ENCODE measurements around the gene BPIFB6. TPM values are rescaled to one million over a fixed set of nuclear protein-coding genes. Genes with fewer than 3 reads are reported as not detected.

BPIFB6 gene
- total RNA-seq, 1 experiment from 2014 or later = not detected

- intact Hi-C loops (cut with micrococcal nuclease; ENCODE audit: unreplicated experiment) = no loop called here
- Histone ChIP-seq H3K4me1 (ENCODE audit: insufficient read depth, low read length, poor library complexity, severe bottlenecking) (no peaks in the 10 kb centered on the region), H3K36me3 (ENCODE audit: insufficient read depth, low read length, poor library complexity, severe bottlenecking) (no peaks in the 10 kb centered on the region), H3K9me3 (ENCODE audit: low read depth, low read length, poor library complexity, severe bottlenecking) (no peaks in the 10 kb centered on the region), H3K4me3 (ENCODE audit: low read depth, low read length, poor library complexity, severe bottlenecking) (no peak overlapping the region), H3K27me3 (replicated peaks; ENCODE audit: insufficient read depth, low read depth, low read length, poor library complexity) (peaks cover 45% of the 10 kb centered on the region), H3K27ac (ENCODE audit: low read depth, low read length, poor library complexity, severe bottlenecking) (no peak overlapping the region)
- TF ChIP-seq EZH2 (IDR thresholded peaks at IDR 0.05; ENCODE audit: borderline replicate concordance, low read depth, low read length, poor library complexity, severe bottlenecking) = no peak
- TF ChIP-seq CTCF (conservative IDR thresholded peaks at IDR 0.05; ENCODE audit: low read depth, low read length) = no peak
- ChIA-PET CTCF (no interaction called here), POLR2A (ENCODE audit: low non-redundant PET) (no interaction called here)
- no peak for DNase-seq (ENCODE audit: low spot score)
- no TSS peak for BruUV-seq (replicated peaks)
Observed at GRCh38 chr20:33010674-33011449, 20.6 kb upstream of the BPIFB6 start.

- intact Hi-C loops (cut with micrococcal nuclease; ENCODE audit: unreplicated experiment) = no loop called here
- POLR2A ChIA-PET (ENCODE audit: low non-redundant PET) = no interaction called here
- Histone ChIP-seq H3K4me3 (ENCODE audit: low read depth, low read length, poor library complexity, severe bottlenecking) (no peak overlapping the region), H3K27me3 (replicated peaks; ENCODE audit: insufficient read depth, low read depth, low read length, poor library complexity) (peaks cover 60% of the 10 kb centered on the region), H3K36me3 (ENCODE audit: insufficient read depth, low read length, poor library complexity, severe bottlenecking) (no peaks in the 10 kb centered on the region), H3K9me3 (ENCODE audit: low read depth, low read length, poor library complexity, severe bottlenecking) (no peaks in the 10 kb centered on the region), H3K4me1 (ENCODE audit: insufficient read depth, low read length, poor library complexity, severe bottlenecking) (no peaks in the 10 kb centered on the region), H3K27ac (ENCODE audit: low read depth, low read length, poor library complexity, severe bottlenecking) (no peak overlapping the region)
- CTCF ChIA-PET = no interaction called here
- no peak for DNase-seq (ENCODE audit: low spot score)
- TF ChIP-seq CTCF (conservative IDR thresholded peaks at IDR 0.05; ENCODE audit: low read depth, low read length) (no peak), EZH2 (IDR thresholded peaks at IDR 0.05; ENCODE audit: borderline replicate concordance, low read depth, low read length, poor library complexity, severe bottlenecking) (no peak)
- no TSS peak for BruUV-seq (replicated peaks)
Observed at GRCh38 chr20:33012327-33013189, 18.9 kb upstream of the BPIFB6 start.

GRCh38 chr20:33013701-33014326, 17.6 kb upstream of the BPIFB6 start:
- BruUV-seq (replicated peaks) = no TSS peak
- Histone ChIP-seq H3K27ac (ENCODE audit: low read depth, low read length, poor library complexity, severe bottlenecking) (no peak overlapping the region), H3K9me3 (ENCODE audit: low read depth, low read length, poor library complexity, severe bottlenecking) (no peaks in the 10 kb centered on the region), H3K4me1 (ENCODE audit: insufficient read depth, low read length, poor library complexity, severe bottlenecking) (no peaks in the 10 kb centered on the region), H3K36me3 (ENCODE audit: insufficient read depth, low read length, poor library complexity, severe bottlenecking) (no peaks in the 10 kb centered on the region), H3K4me3 (ENCODE audit: low read depth, low read length, poor library complexity, severe bottlenecking) (no peak overlapping the region), H3K27me3 (replicated peaks; ENCODE audit: insufficient read depth, low read depth, low read length, poor library complexity) (peaks cover 61% of the 10 kb centered on the region)
- CTCF ChIA-PET = no interaction called here
- no peak for DNase-seq (ENCODE audit: low spot score)
- intact Hi-C loops (cut with micrococcal nuclease; ENCODE audit: unreplicated experiment) = no loop called here
- no peak for TF ChIP-seq CTCF (conservative IDR thresholded peaks at IDR 0.05; ENCODE audit: low read depth, low read length)
- no peak for TF ChIP-seq EZH2 (IDR thresholded peaks at IDR 0.05; ENCODE audit: borderline replicate concordance, low read depth, low read length, poor library complexity, severe bottlenecking)
- POLR2A ChIA-PET (ENCODE audit: low non-redundant PET) = no interaction called here
